Endothelial cell of coronary artery (primary cell): ENCODE results near the gene LGALS9C. TPM values are rescaled to one million over a fixed set of nuclear protein-coding genes. Genes with fewer than 3 reads are reported as not detected.

Experiments used
- total RNA-seq: library from RNA; depleted of rRNA; stranded (reverse); fragments of >200 nt; gene quantifications from 2 replicates; pipeline ENCODE4 v1.2.3, GENCODE V29; 2014

Gene LGALS9C
- total RNA-seq = not detected in 2 replicates

DNA sequence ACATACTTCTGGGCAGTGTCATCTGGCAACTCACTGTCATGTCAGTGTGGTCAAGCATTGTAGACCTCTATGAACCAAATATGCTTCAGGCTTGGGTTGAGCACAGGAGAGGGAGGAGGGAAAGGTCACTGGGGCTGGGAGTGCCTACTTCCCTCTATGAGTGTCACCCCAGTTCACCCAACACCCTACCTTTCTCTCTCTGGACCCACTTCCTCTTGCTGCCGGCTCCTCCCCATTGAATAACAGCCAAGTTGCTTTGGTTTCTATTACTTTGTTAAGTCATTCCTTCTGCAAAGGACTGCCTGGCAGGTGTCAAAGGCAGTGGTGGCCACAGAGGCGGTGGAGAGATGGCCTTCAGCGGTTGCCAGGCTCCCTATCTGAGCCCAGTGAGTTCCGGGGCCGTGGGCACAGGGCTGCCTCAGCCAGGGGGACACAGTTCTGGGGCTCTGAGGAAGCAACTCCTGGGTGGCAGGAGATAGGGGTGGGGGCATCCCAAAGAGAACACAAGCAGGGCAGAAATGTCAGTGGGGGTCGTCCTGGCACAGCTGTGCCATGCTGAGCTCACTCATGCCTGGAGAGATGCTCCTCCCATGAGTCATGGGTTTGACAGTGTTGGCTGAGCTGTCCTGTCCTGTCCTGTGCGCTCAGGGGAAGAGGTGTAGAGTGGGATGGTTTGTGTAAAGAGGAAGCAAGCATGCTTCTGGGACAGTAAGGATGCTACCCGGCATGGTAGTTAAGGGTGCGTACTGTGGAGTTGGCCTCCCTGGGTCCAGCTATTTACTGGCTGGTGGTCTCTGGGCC, at the start of gene LGALS9C:
Gene LGALS9C (plus strand): TSS at position 282 of the 801 bp plus-strand sequence. CDS start 66 bp downstream, at position 348.

Other genes starting within 250 kb of the LGALS9C start
- 549 and 591 TPM in 2 replicates for gene FLII, start 218.1 kb upstream of the LGALS9C start, total RNA-seq
- gene MIEF2, start 216.1 kb upstream of the LGALS9C start, total RNA-seq = 9.6 and 13.5 TPM in 2 replicates
- gene TOP3A, start 161.8 kb upstream of the LGALS9C start, total RNA-seq = 17.6 and 19.9 TPM in 2 replicates
- 13.0 and 15.7 TPM in 2 replicates for gene SMCR8, start 161.5 kb upstream of the LGALS9C start, total RNA-seq
- gene SHMT1, start 113.2 kb upstream of the LGALS9C start, total RNA-seq = 12.4 TPM in 2 replicates
- not detected in 2 replicates for gene EVPLL, start 99.0 kb upstream of the LGALS9C start, total RNA-seq
- not detected in 2 replicates for gene TBC1D28, start 167.6 kb downstream of the LGALS9C start, total RNA-seq
- 2.2 and 2.4 TPM in 2 replicates for gene FOXO3B, start 205.5 kb downstream of the LGALS9C start, total RNA-seq